Type B pancreatic cell (in vitro differentiated cells): ENCODE results near the gene GNA12. TPM values are rescaled to one million over a fixed set of nuclear protein-coding genes. Genes with fewer than 3 reads are reported as not detected.
A peak's percentile ranks its signal among the peaks of the same experiment; 100 is the strongest.

Experiments
- DNase-seq: peaks from one replicate; pipeline ENCODE4 v3.0.0; 2021; ENCODE audit warnings: mixed read lengths; ENCODE audit not compliant: unreplicated experiment; ENCODE audit errors: extremely low spot score
- H3K27ac Mint-ChIP-seq: 2 replicates; pipeline ENCODE4 v1.8.0; 2021; ENCODE audit warnings: mild to moderate bottlenecking, mixed read lengths
- H3K27me3 Mint-ChIP-seq: 2 replicates; pipeline ENCODE4 v1.8.0; 2021; ENCODE audit warnings: mixed read lengths
- H3K36me3 Mint-ChIP-seq: 2 replicates; pipeline ENCODE4 v1.8.0; 2021; ENCODE audit warnings: mixed read lengths
- H3K4me1 Mint-ChIP-seq: one replicate; pipeline ENCODE4 v1.8.0; 2021; ENCODE audit warnings: mixed read lengths; ENCODE audit not compliant: unreplicated experiment
- H3K4me3 Mint-ChIP-seq: 2 replicates; pipeline ENCODE4 v1.8.0; 2021; ENCODE audit warnings: mild to moderate bottlenecking, mixed read lengths
- H3K9me3 Mint-ChIP-seq: 2 replicates; pipeline ENCODE4 v1.8.0; 2021; ENCODE audit warnings: mixed read lengths
- CTCF ChIP-seq: fragments of 200-600 bp; sonication (generic); conservative IDR thresholded peaks from 2 replicates; pipeline ENCODE4 v1.5.0; 2021; ENCODE audit warnings: antibody characterized with exemption, mild to moderate bottlenecking
- total RNA-seq: library from RNA; stranded (reverse); gene quantifications from 2 replicates; pipeline ENCODE4 v1.2.1, GENCODE V29; 2021; ENCODE audit warnings: low replicate concordance

Gene GNA12
- total RNA-seq, 1 donor from 2014 or later, result 46.2 TPM

GRCh38 chr7:2843191-2843685 is 870 bp downstream of the GNA12 start:
- peak overlapping the region; percentile 50 for H3K27ac Mint-ChIP-seq
- H3K36me3 Mint-ChIP-seq, result peaks cover 30% of the 10 kb centered on the region
- no peak for DNase-seq
- H3K27me3 Mint-ChIP-seq, result no peaks in the 10 kb centered on the region
- H3K4me3 Mint-ChIP-seq, result peak overlapping the region; percentile 86
- peaks cover 14% of the 10 kb centered on the region for H3K4me1 Mint-ChIP-seq
- H3K9me3 Mint-ChIP-seq, result peaks cover 4% of the 10 kb centered on the region
- TF ChIP-seq CTCF, result no peak

- Mint-ChIP-seq H3K9me3 (peaks cover 4% of the 10 kb centered on the region), H3K27ac (no peak overlapping the region), H3K4me1 (peaks cover 19% of the 10 kb centered on the region), H3K27me3 (no peaks in the 10 kb centered on the region), H3K36me3 (peaks cover 38% of the 10 kb centered on the region), H3K4me3 (peak overlapping the region; percentile 86)
- no peak for DNase-seq
- no peak for TF ChIP-seq CTCF
Measured at GRCh38 chr7:2841907-2842306, 2.2 kb downstream of the GNA12 start.

- Mint-ChIP-seq H3K4me1 (peaks cover 22% of the 10 kb centered on the region), H3K36me3 (peaks cover 46% of the 10 kb centered on the region), H3K27me3 (no peaks in the 10 kb centered on the region), H3K27ac (no peak overlapping the region), H3K4me3 (no peak overlapping the region), H3K9me3 (peaks cover 4% of the 10 kb centered on the region)
- no peak for DNase-seq
- no peak for TF ChIP-seq CTCF
Measured at GRCh38 chr7:2840458-2840857, 3.6 kb downstream of the GNA12 start.

- no peak for DNase-seq
- H3K4me1 Mint-ChIP-seq, result peaks cover 22% of the 10 kb centered on the region
Measured at GRCh38 chr7:2838873-2839578, 5.1 kb downstream of the GNA12 start.

GRCh38 chr7:2838451-2838850 is 5.7 kb downstream of the GNA12 start:
- TF ChIP-seq CTCF, result no peak
- DNase-seq, result no peak
- no peak overlapping the region for H3K4me3 Mint-ChIP-seq
- H3K27me3 Mint-ChIP-seq, result no peaks in the 10 kb centered on the region
- peaks cover 57% of the 10 kb centered on the region for H3K36me3 Mint-ChIP-seq
- H3K4me1 Mint-ChIP-seq, result peaks cover 23% of the 10 kb centered on the region
- H3K27ac Mint-ChIP-seq, result no peak overlapping the region
- H3K9me3 Mint-ChIP-seq, result peaks cover 4% of the 10 kb centered on the region

More at GRCh38 chr7:2838873-2839578, 5.1 kb downstream of the GNA12 start:
- Mint-ChIP-seq H3K36me3 (peaks cover 56% of the 10 kb centered on the region), H3K4me3 (no peak overlapping the region), H3K9me3 (peaks cover 4% of the 10 kb centered on the region), H3K27me3 (no peaks in the 10 kb centered on the region), H3K27ac (no peak overlapping the region)
- TF ChIP-seq CTCF, result no peak
